HL-60 (cell line): ENCODE measurements around the gene ICAM2.

ENCODE experiments used
- CTCF ChIP-seq: IDR thresholded peaks from one replicate; pipeline ENCODE4 v1.5.1; 2011; ENCODE audit warnings: low read length, control low read depth, inconsistent platforms; ENCODE audit not compliant: insufficient read depth
- POLR2AphosphoS5 ChIP-seq: IDR thresholded peaks from 2 replicates; pipeline ENCODE4 v1.6.1; 2012; ENCODE audit warnings: low read depth
- TF ChIP-seq, protein P1 (sequence below): IDR thresholded peaks from 2 replicates; pipeline ENCODE4 v1.6.1; 2012; ENCODE audit warnings: low read depth; ENCODE audit not compliant: insufficient replicate concordance

DNA sequence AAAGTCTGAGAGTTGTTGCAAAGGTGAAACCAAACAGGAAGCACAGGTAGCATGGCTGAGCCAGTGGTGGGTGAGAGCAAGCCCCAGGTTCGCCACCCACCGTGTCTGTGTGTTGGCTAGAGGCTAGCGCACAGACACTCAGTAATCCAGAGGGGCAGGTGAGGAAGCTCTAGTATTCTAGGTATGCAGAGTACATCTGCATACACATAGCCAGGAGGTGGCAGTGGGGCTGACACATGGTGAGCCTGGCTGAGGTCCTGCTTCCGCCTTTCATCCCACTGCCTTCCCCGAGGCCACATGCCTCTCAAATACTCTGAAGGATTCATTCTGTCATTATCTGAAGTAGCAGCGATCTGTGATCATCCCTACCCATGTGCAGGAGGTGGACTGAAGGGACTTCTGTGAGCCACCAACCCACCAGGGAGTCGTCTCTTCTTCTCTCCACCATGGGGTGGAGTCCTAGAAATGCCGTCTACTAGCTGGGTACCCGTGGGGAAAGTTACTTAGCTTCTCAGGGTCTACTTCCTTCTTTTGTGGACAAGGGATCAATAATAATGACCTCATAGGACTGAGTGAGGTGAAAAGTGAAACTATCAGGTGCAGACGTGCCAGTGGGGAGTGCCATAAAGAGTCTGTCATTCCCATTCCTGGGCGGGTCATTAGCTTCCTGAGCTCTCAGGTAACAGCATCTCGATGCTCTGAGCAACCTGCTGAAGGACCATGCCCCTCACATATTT lies 36.0 kb upstream of the ICAM2 start:
- TF ChIP-seq CTCF = no peak
- TF ChIP-seq, protein P1, sequence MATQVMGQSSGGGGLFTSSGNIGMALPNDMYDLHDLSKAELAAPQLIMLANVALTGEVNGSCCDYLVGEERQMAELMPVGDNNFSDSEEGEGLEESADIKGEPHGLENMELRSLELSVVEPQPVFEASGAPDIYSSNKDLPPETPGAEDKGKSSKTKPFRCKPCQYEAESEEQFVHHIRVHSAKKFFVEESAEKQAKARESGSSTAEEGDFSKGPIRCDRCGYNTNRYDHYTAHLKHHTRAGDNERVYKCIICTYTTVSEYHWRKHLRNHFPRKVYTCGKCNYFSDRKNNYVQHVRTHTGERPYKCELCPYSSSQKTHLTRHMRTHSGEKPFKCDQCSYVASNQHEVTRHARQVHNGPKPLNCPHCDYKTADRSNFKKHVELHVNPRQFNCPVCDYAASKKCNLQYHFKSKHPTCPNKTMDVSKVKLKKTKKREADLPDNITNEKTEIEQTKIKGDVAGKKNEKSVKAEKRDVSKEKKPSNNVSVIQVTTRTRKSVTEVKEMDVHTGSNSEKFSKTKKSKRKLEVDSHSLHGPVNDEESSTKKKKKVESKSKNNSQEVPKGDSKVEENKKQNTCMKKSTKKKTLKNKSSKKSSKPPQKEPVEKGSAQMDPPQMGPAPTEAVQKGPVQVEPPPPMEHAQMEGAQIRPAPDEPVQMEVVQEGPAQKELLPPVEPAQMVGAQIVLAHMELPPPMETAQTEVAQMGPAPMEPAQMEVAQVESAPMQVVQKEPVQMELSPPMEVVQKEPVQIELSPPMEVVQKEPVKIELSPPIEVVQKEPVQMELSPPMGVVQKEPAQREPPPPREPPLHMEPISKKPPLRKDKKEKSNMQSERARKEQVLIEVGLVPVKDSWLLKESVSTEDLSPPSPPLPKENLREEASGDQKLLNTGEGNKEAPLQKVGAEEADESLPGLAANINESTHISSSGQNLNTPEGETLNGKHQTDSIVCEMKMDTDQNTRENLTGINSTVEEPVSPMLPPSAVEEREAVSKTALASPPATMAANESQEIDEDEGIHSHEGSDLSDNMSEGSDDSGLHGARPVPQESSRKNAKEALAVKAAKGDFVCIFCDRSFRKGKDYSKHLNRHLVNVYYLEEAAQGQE = no peak
- TF ChIP-seq POLR2AphosphoS5 = no peak
